ACC112 (cell line): Measurements from ENCODE around the gene PI4KA.
"Not testable (repeated sequence)": the region's sequence is repeated elsewhere in the genome, so short reads cannot be mapped to it uniquely, and the experiment has no call there.

Experiments used
- H2AFZ ChIP-seq: fragments of 200-600 bp; sonication (generic); one replicate; pipeline ENCODE4 v1.6.0; 2017; ENCODE audit warnings: antibody characterized with exemption, low read length; ENCODE audit not compliant: unreplicated experiment
- H3K27ac ChIP-seq: fragments of 200-600 bp; sonication (generic); 2 replicates; pipeline ENCODE4 v1.5.1; 2014; ENCODE audit warnings: low read depth, mild to moderate bottlenecking, antibody characterized with exemption, low read length, moderate library complexity
- H3K27me3 ChIP-seq: fragments of 200-600 bp; sonication (generic); 2 replicates; pipeline ENCODE4 v1.6.1; 2014; ENCODE audit warnings: mild to moderate bottlenecking, antibody characterized with exemption, low read length, moderate library complexity, mixed read lengths; ENCODE audit not compliant: insufficient read depth
- H3K36me3 ChIP-seq: fragments of 200-600 bp; sonication (generic); 2 replicates; pipeline ENCODE4 v1.6.1; 2016; ENCODE audit warnings: mild to moderate bottlenecking, antibody characterized with exemption, low read length, moderate library complexity, mixed read lengths; ENCODE audit not compliant: insufficient read depth
- H3K4me1 ChIP-seq: fragments of 200-600 bp; sonication (generic); one replicate; pipeline ENCODE4 v1.6.1; 2016; ENCODE audit warnings: low read length, mixed read lengths; ENCODE audit not compliant: insufficient read depth, unreplicated experiment, control insufficient read depth
- H3K4me3 ChIP-seq: fragments of 200-600 bp; sonication (generic); 2 replicates; pipeline ENCODE4 v1.5.1; 2014; ENCODE audit warnings: mild to moderate bottlenecking, low read depth, low read length
- H3K79me2 ChIP-seq: fragments of 200-600 bp; sonication (generic); one replicate; pipeline ENCODE4 v1.6.0; 2016; ENCODE audit warnings: low read length; ENCODE audit not compliant: control insufficient read depth, unreplicated experiment, insufficient read depth

Gene PI4KA

GRCh38 chr22:20825624-20826023 lies 33.0 kb downstream of the PI4KA start:
- H3K79me2 ChIP-seq, result no peaks in the 10 kb centered on the region
- no peak overlapping the region for H2AFZ ChIP-seq
- H3K4me1 ChIP-seq, result no peaks in the 10 kb centered on the region
- H3K36me3 ChIP-seq, result no peaks in the 10 kb centered on the region
- H3K4me3 ChIP-seq, result no peak overlapping the region
- no peaks in the 10 kb centered on the region for H3K27me3 ChIP-seq
- no peak overlapping the region for H3K27ac ChIP-seq

- H3K27me3 ChIP-seq, H3K79me2 ChIP-seq, H3K4me1 ChIP-seq, H3K27ac ChIP-seq, H2AFZ ChIP-seq, H3K4me3 ChIP-seq, H3K36me3 ChIP-seq: not testable (repeated sequence)
These were observed 33.4 kb downstream of the PI4KA start for GRCh38 chr22:20825216-20825615.

GRCh38 chr22:20823264-20823663 lies 35.3 kb downstream of the PI4KA start:
- H2AFZ ChIP-seq, result no peak overlapping the region
- no peaks in the 10 kb centered on the region for H3K36me3 ChIP-seq
- no peaks in the 10 kb centered on the region for H3K27me3 ChIP-seq

GRCh38 chr22:20822240-20822639 lies 36.4 kb downstream of the PI4KA start:
- Histone ChIP-seq H3K36me3 (no peaks in the 10 kb centered on the region), H3K27me3 (no peaks in the 10 kb centered on the region), H3K4me1 (no peaks in the 10 kb centered on the region), H3K4me3 (no peak overlapping the region), H3K27ac (no peak overlapping the region), H3K79me2 (no peaks in the 10 kb centered on the region), H2AFZ (no peak overlapping the region)

More at GRCh38 chr22:20823264-20823663, 35.3 kb downstream of the PI4KA start:
- Histone ChIP-seq H3K79me2 (no peaks in the 10 kb centered on the region), H3K4me1 (no peaks in the 10 kb centered on the region), H3K4me3 (no peak overlapping the region), H3K27ac (no peak overlapping the region)

GRCh38 chr22:20821717-20822239 lies 36.8 kb downstream of the PI4KA start:
- not testable (repeated sequence) for H3K27ac ChIP-seq, H2AFZ ChIP-seq, H3K4me3 ChIP-seq, H3K27me3 ChIP-seq, H3K36me3 ChIP-seq, H3K4me1 ChIP-seq, H3K79me2 ChIP-seq

GRCh38 chr22:20819471-20819870 lies 39.1 kb downstream of the PI4KA start:
- H3K4me3 ChIP-seq, result no peak overlapping the region
- no peaks in the 10 kb centered on the region for H3K27me3 ChIP-seq
- no peaks in the 10 kb centered on the region for H3K79me2 ChIP-seq
- no peaks in the 10 kb centered on the region for H3K36me3 ChIP-seq
- H3K4me1 ChIP-seq, result no peaks in the 10 kb centered on the region
- H3K27ac ChIP-seq, result no peak overlapping the region
- H2AFZ ChIP-seq, result no peak overlapping the region

GRCh38 chr22:20818471-20818870 lies 40.1 kb downstream of the PI4KA start:
- H3K27me3 ChIP-seq, result no peaks in the 10 kb centered on the region
- H3K36me3 ChIP-seq, result no peaks in the 10 kb centered on the region
- H3K4me3 ChIP-seq, result no peak overlapping the region
- H2AFZ ChIP-seq, result no peak overlapping the region
- H3K4me1 ChIP-seq, result no peaks in the 10 kb centered on the region
- H3K79me2 ChIP-seq, result no peaks in the 10 kb centered on the region
- H3K27ac ChIP-seq, result no peak overlapping the region

GRCh38 chr22:20816559-20816958 lies 42.1 kb downstream of the PI4KA start:
- Histone ChIP-seq H3K79me2 (no peaks in the 10 kb centered on the region), H3K27ac (no peak overlapping the region), H3K4me3 (no peak overlapping the region), H2AFZ (no peak overlapping the region), H3K4me1 (no peaks in the 10 kb centered on the region), H3K27me3 (no peaks in the 10 kb centered on the region), H3K36me3 (no peaks in the 10 kb centered on the region)

- Histone ChIP-seq H2AFZ (no peak overlapping the region), H3K4me1 (no peaks in the 10 kb centered on the region), H3K27me3 (no peaks in the 10 kb centered on the region), H3K79me2 (no peaks in the 10 kb centered on the region), H3K27ac (no peak overlapping the region), H3K36me3 (no peaks in the 10 kb centered on the region), H3K4me3 (no peak overlapping the region)
These were observed 43.0 kb downstream of the PI4KA start for GRCh38 chr22:20815477-20816050.

GRCh38 chr22:20814221-20814808 lies 44.3 kb downstream of the PI4KA start:
- Histone ChIP-seq H3K4me3 (no peak overlapping the region), H3K27me3 (no peaks in the 10 kb centered on the region), H3K79me2 (no peaks in the 10 kb centered on the region), H3K27ac (no peak overlapping the region), H2AFZ (no peak overlapping the region), H3K36me3 (no peaks in the 10 kb centered on the region), H3K4me1 (no peaks in the 10 kb centered on the region)

- Histone ChIP-seq H3K36me3 (no peaks in the 10 kb centered on the region), H3K4me3 (no peak overlapping the region), H3K79me2 (no peaks in the 10 kb centered on the region), H3K27ac (no peak overlapping the region), H3K27me3 (no peaks in the 10 kb centered on the region), H2AFZ (no peak overlapping the region), H3K4me1 (no peaks in the 10 kb centered on the region)
These were observed 45.6 kb downstream of the PI4KA start for GRCh38 chr22:20813056-20813455.
